ENCODE results near the gene ZRANB3.

The ZRANB3 gene

GRCh38 chr2:135202751-135203150 is 328.3 kb downstream of the ZRANB3 start:
- Histone ChIP-seq H3K36me3 (replicated peaks) (no peaks in the 10 kb centered on the region), H3K27me3 (replicated peaks) (no peaks in the 10 kb centered on the region), H3K4me3 (ENCODE audit: low read depth, low read length) (no peak overlapping the region), H3K27ac (no peak overlapping the region)
- DNase-seq, result no peak
- TF ChIP-seq, protein P1, sequence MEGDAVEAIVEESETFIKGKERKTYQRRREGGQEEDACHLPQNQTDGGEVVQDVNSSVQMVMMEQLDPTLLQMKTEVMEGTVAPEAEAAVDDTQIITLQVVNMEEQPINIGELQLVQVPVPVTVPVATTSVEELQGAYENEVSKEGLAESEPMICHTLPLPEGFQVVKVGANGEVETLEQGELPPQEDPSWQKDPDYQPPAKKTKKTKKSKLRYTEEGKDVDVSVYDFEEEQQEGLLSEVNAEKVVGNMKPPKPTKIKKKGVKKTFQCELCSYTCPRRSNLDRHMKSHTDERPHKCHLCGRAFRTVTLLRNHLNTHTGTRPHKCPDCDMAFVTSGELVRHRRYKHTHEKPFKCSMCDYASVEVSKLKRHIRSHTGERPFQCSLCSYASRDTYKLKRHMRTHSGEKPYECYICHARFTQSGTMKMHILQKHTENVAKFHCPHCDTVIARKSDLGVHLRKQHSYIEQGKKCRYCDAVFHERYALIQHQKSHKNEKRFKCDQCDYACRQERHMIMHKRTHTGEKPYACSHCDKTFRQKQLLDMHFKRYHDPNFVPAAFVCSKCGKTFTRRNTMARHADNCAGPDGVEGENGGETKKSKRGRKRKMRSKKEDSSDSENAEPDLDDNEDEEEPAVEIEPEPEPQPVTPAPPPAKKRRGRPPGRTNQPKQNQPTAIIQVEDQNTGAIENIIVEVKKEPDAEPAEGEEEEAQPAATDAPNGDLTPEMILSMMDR (IDR thresholded peaks at IDR 0.05; ENCODE audit: low read depth, low read length, missing control alignments), result no peak
- in situ Hi-C loops (cut with HindIII; ENCODE audit: low pct_ligation_motif_present, low sequenced_read_pairs), result no loop called here

DNA sequence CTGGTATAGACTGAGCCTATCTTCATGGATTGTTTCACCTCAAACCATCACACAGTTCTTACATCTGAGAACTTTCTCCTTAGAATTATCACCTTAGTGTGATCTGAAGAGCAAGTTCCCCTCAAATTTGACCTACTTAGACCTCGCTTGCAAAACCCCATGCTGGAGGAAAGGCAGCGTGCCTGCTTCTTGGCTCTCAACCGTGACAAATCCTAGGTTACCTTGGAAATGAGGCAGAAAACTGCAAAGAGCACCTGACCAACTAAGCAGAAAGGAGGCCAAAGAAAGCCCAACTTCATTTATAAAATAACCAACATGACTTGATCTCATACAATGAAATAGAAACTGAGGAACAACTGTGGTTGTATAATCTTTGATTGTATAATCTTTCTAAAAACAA is 332.5 kb downstream of the ZRANB3 start:
- Histone ChIP-seq H3K27ac (no peak overlapping the region), H3K27me3 (replicated peaks) (no peaks in the 10 kb centered on the region), H3K4me3 (ENCODE audit: low read depth, low read length) (no peak overlapping the region), H3K36me3 (replicated peaks) (no peaks in the 10 kb centered on the region)
- DNase-seq, result no peak
- in situ Hi-C loops (cut with HindIII; ENCODE audit: low pct_ligation_motif_present, low sequenced_read_pairs), result no loop called here
- TF ChIP-seq, protein P1 (IDR thresholded peaks at IDR 0.05; ENCODE audit: low read depth, low read length, missing control alignments), result no peak

DNA sequence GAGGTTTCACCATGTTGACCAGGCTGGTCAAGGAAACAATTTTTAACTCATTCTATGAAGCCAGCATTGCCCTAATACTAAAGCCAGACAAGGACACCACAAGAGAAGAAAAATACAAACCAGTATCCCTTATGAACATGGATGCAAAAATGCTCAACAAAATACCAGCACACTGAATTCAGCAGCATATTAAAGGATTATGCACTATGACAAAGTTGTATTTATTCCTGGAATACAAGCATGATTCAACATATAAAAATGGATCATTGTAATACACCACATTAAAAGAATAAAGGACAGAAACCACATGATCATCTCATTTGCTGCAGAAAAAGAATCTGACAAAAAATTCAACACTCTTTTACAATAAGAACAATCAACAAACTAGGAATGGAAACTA is 340.2 kb downstream of the ZRANB3 start:
- no peaks in the 10 kb centered on the region for H3K27me3 ChIP-seq (replicated peaks)
- no peaks in the 10 kb centered on the region for H3K36me3 ChIP-seq (replicated peaks)
- H3K4me3 ChIP-seq (ENCODE audit: low read depth, low read length), result no peak overlapping the region
- in situ Hi-C loops (cut with HindIII; ENCODE audit: low pct_ligation_motif_present, low sequenced_read_pairs), result no loop called here
- TF ChIP-seq, protein P1 (IDR thresholded peaks at IDR 0.05; ENCODE audit: low read depth, low read length, missing control alignments), result no peak
- H3K27ac ChIP-seq, result no peak overlapping the region
- no peak for DNase-seq

GRCh38 chr2:135189148-135189547 is 341.9 kb downstream of the ZRANB3 start:
- no peaks in the 10 kb centered on the region for H3K36me3 ChIP-seq (replicated peaks)
- no peak overlapping the region for H3K4me3 ChIP-seq (ENCODE audit: low read depth, low read length)
- in situ Hi-C loops (cut with HindIII; ENCODE audit: low pct_ligation_motif_present, low sequenced_read_pairs), result no loop called here
- H3K27ac ChIP-seq, result no peak overlapping the region
- TF ChIP-seq, protein P1 (IDR thresholded peaks at IDR 0.05; ENCODE audit: low read depth, low read length, missing control alignments), result no peak
- no peak for DNase-seq
- H3K27me3 ChIP-seq (replicated peaks), result no peaks in the 10 kb centered on the region

DNA sequence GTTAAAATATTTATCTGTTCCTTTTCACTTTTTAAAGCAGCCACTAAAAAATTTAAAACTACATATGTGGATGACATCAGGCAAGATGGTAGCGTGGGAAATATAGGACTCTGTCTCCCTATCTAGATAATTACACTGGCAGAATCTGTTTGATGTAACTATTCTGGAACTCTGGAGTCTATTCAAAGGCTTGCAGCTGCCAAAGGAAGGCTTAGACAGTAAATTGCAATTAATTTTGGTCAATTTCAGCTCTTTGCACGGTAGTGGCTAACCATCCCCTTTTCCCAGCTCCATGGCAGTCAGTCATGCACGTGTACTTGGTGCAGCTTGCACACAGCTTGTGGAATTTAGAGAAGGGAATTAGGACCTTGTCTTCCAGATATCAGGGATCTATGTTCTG is 343.7 kb downstream of the ZRANB3 start:
- in situ Hi-C loops (cut with HindIII; ENCODE audit: low pct_ligation_motif_present, low sequenced_read_pairs), result no loop called here
- Histone ChIP-seq H3K36me3 (replicated peaks) (no peaks in the 10 kb centered on the region), H3K27ac (no peak overlapping the region), H3K27me3 (replicated peaks) (no peaks in the 10 kb centered on the region), H3K4me3 (ENCODE audit: low read depth, low read length) (no peak overlapping the region)
- DNase-seq, result no peak
- TF ChIP-seq, protein P1 (IDR thresholded peaks at IDR 0.05; ENCODE audit: low read depth, low read length, missing control alignments), result no peak

DNA sequence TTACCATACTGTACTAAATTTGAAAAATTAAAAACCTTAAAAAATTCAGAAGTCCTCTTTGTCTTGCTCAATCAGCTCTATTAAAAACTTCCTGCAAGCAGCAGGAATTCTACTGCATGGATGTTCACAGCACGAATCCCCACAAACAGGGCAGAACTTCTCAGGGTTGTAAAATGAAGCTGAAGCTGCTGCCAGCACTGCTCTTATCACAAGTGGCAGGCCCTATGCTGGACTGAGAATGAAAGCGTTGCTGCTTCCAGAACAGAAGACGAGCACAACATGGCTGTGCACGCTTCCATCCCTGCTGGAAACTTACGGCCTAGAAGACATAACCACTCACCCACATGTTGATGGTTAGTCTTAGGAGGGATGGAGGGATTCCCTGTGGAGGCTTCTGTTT is 345.0 kb downstream of the ZRANB3 start:
- H3K4me3 ChIP-seq (ENCODE audit: low read depth, low read length), result no peak overlapping the region
- no peaks in the 10 kb centered on the region for H3K27me3 ChIP-seq (replicated peaks)
- no peak for DNase-seq
- H3K36me3 ChIP-seq (replicated peaks), result no peaks in the 10 kb centered on the region
- in situ Hi-C loops (cut with HindIII; ENCODE audit: low pct_ligation_motif_present, low sequenced_read_pairs), result no loop called here
- H3K27ac ChIP-seq, result no peak overlapping the region
- TF ChIP-seq, protein P1 (IDR thresholded peaks at IDR 0.05; ENCODE audit: low read depth, low read length, missing control alignments), result no peak

Data from brain microvascular endothelial cell (primary cell).